PC-3 (cell line): ENCODE data around the gene LBR. TPM values are rescaled to one million over a fixed set of nuclear protein-coding genes. Genes with fewer than 3 reads are reported as not detected.
"Not testable (repeated sequence)": the region's sequence is repeated elsewhere in the genome, so short reads cannot be mapped to it uniquely, and the experiment has no call there.

Experiments
- ATAC-seq: fragments of 200-7000 bp; cut with Tn5 transposase; 2 replicates; pipeline ENCODE4 v1.9.1; 2020; ENCODE audit warnings: mild to moderate bottlenecking, moderate library complexity
- BruUV-seq: library from RNA; stranded (reverse); fragments of 400-500 nt; replicated peaks from 2 replicates; lab custom pipeline; 2021; lab: Mats Ljungman, UMichigan
- CTCF ChIA-PET: fragments of 300-600 bp; sonication (Branson Sonifier 250); formaldehyde crosslinking; loops from one replicate; lab custom pipeline; 2022; ENCODE audit warnings: antibody characterized with exemption; lab: Charles Lee
- POLR2A ChIA-PET: fragments of 300-600 bp; sonication (Branson Sonifier 250); formaldehyde crosslinking; loops from one replicate; lab custom pipeline; 2022; ENCODE audit warnings: antibody characterized with exemption; ENCODE audit not compliant: unreplicated experiment; lab: Charles Lee
- DNase-seq: peaks from one replicate; pipeline ENCODE4 v3.0.0-alpha.2; 2015
- H2AFZ ChIP-seq: fragments of 300-600 bp; sonication (generic); 2 replicates; pipeline ENCODE4 v1.6.0; 2016; ENCODE audit warnings: antibody characterized with exemption, low read length
- H3F3A ChIP-seq: fragments of 300-600 bp; sonication (generic); one replicate; pipeline ENCODE4 v1.6.0; 2017; ENCODE audit warnings: antibody characterized with exemption, low read length, control low read depth, mild to moderate bottlenecking; ENCODE audit not compliant: unreplicated experiment
- H3K27ac ChIP-seq: fragments of 300-600 bp; sonication (generic); 2 replicates; pipeline ENCODE4 v1.5.1; 2016; ENCODE audit warnings: mild to moderate bottlenecking, low read length
- H3K27me3 ChIP-seq: fragments of 300-600 bp; sonication (generic); 2 replicates; pipeline ENCODE4 v1.6.1; 2016; ENCODE audit warnings: low read length, mixed read lengths
- H3K36me3 ChIP-seq: fragments of 300-600 bp; sonication (generic); 2 replicates; pipeline ENCODE4 v1.6.1; 2016; ENCODE audit warnings: low read depth, mixed run types, low read length, mixed read lengths
- H3K4me1 ChIP-seq: fragments of 300-600 bp; sonication (generic); 2 replicates; pipeline ENCODE4 v1.5.1; 2016; ENCODE audit warnings: low read length; ENCODE audit not compliant: insufficient read depth
- H3K4me2 ChIP-seq: fragments of 300-600 bp; sonication (generic); 2 replicates; pipeline ENCODE4 v1.6.0; 2016; ENCODE audit warnings: low read length
- H3K4me3 ChIP-seq: fragments of 300-600 bp; sonication (generic); 2 replicates; pipeline ENCODE4 v1.5.1; 2016; ENCODE audit warnings: mild to moderate bottlenecking, low read length, mixed read lengths
- H3K79me2 ChIP-seq: fragments of 300-600 bp; sonication (generic); 2 replicates; pipeline ENCODE4 v1.6.1; 2017; ENCODE audit warnings: low read length, mixed read lengths
- H3K9ac ChIP-seq: fragments of 300-600 bp; sonication (generic); 2 replicates; pipeline ENCODE4 v1.6.0; 2016; ENCODE audit warnings: mild to moderate bottlenecking, low read length
- H3K9me2 ChIP-seq: fragments of 300-600 bp; sonication (generic); replicated peaks from 2 replicates; pipeline ENCODE4 v1.6.1; 2016; ENCODE audit warnings: mixed run types, low read length, mixed read lengths
- H3K9me3 ChIP-seq: fragments of 300-600 bp; sonication (generic); 2 replicates; pipeline ENCODE4 v1.6.1; 2016; ENCODE audit warnings: low read length, mixed read lengths
- H4K20me1 ChIP-seq: fragments of 300-600 bp; sonication (generic); 2 replicates; pipeline ENCODE4 v1.6.1; 2016; ENCODE audit warnings: low read length, mixed read lengths
- EZH2 ChIP-seq: fragments of 300-600 bp; sonication (generic); IDR thresholded peaks from one replicate; pipeline ENCODE4 v1.6.1; 2017; ENCODE audit warnings: antibody characterized with exemption, mild to moderate bottlenecking, low read length; ENCODE audit not compliant: unreplicated experiment
- EZH2phosphoT487 ChIP-seq: fragments of 300-600 bp; sonication (generic); IDR thresholded peaks from 2 replicates; pipeline ENCODE4 v1.6.1; 2018; ENCODE audit warnings: mild to moderate bottlenecking, antibody characterized with exemption, low read length, borderline replicate concordance
- intact Hi-C: fragments of 100-400 bp; cut with micrococcal nuclease; formaldehyde crosslinking; loops from 2 replicates; pipeline ENCODE4 v1.9.0; 2023
- total RNA-seq: library from RNA; depleted of rRNA; stranded (reverse); fragments of >200 nt; gene quantifications from 2 replicates; pipeline ENCODE4 v1.2.3, GENCODE V29; 2014
- TF ChIP-seq, protein P1 (sequence below): fragments of 300-600 bp; sonication (generic); conservative IDR thresholded peaks from 2 replicates; pipeline ENCODE4 v1.5.1; 2017; ENCODE audit warnings: antibody characterized with exemption, low read depth, mild to moderate bottlenecking, low read length

The LBR gene
- total RNA-seq, 1 experiment from 2014 or later: 35.1 TPM

DNA sequence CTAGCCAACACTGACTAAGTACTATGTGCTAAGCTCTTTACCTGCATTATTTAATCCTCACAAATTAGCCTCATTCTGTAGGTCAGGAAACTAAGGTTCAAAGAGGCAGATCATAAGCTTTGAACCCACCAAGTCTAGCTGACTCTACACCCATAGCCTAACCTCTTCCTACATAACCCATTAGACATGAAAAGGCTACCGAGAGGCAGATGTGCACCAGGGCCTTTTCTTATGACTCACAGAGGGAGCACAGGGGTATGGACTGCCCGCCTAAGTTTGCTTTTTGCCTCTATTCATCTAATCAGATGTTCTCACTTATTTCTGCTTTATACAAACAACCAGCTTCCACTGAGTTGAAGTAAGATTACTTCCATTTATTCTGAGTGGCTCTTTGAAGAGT is 31.5 kb downstream of the LBR start:
- Histone ChIP-seq H3K79me2 (no peaks in the 10 kb centered on the region), H4K20me1 (no peaks in the 10 kb centered on the region), H3F3A (no peaks in the 10 kb centered on the region), H2AFZ (no peak overlapping the region), H3K4me1 (no peaks in the 10 kb centered on the region), H3K27ac (no peak overlapping the region), H3K4me3 (no peak overlapping the region), H3K4me2 (no peak overlapping the region), H3K9me3 (no peaks in the 10 kb centered on the region), H3K9me2 (no peaks in the 10 kb centered on the region), H3K27me3 (no peaks in the 10 kb centered on the region), H3K36me3 (peaks cover 13% of the 10 kb centered on the region), H3K9ac (no peak overlapping the region)
- no peak for DNase-seq
- no TSS peak for BruUV-seq
- intact Hi-C loops: no loop called here
- ChIA-PET POLR2A (no interaction called here), CTCF (no interaction called here)
- TF ChIP-seq EZH2: no peak
- no peak for TF ChIP-seq EZH2phosphoT487
- TF ChIP-seq, protein P1, sequence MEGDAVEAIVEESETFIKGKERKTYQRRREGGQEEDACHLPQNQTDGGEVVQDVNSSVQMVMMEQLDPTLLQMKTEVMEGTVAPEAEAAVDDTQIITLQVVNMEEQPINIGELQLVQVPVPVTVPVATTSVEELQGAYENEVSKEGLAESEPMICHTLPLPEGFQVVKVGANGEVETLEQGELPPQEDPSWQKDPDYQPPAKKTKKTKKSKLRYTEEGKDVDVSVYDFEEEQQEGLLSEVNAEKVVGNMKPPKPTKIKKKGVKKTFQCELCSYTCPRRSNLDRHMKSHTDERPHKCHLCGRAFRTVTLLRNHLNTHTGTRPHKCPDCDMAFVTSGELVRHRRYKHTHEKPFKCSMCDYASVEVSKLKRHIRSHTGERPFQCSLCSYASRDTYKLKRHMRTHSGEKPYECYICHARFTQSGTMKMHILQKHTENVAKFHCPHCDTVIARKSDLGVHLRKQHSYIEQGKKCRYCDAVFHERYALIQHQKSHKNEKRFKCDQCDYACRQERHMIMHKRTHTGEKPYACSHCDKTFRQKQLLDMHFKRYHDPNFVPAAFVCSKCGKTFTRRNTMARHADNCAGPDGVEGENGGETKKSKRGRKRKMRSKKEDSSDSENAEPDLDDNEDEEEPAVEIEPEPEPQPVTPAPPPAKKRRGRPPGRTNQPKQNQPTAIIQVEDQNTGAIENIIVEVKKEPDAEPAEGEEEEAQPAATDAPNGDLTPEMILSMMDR: no peak
- ATAC-seq: no peak

DNA sequence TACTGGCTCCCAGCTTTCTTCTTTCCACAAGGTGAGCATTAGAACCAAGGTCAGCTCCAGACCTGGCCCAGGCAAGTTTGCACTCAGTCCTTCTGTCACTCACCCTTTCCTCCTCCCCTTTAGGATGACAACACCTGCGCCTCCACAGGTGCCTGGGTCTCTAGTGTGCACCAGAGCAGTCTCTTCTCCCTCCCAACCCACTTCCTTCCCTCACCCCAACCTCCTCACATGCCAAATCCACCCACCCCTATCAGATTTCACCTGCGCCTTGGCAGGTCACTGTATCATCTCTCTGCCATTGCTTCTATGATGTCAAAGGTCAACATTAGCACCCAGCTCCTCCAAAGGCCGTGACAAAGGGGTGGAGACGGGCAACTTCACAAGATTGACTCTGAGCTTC is 38.0 kb downstream of the LBR start:
- H2AFZ ChIP-seq: no peak overlapping the region
- TF ChIP-seq, protein P1: no peak
- TF ChIP-seq EZH2: no peak
- TF ChIP-seq EZH2phosphoT487: no peak
- no peaks in the 10 kb centered on the region for H3K9me2 ChIP-seq
- H3K4me3 ChIP-seq: no peak overlapping the region
- DNase-seq (no peak), ATAC-seq (no peak)
- POLR2A ChIA-PET: no interaction called here
- BruUV-seq: no TSS peak
- no peaks in the 10 kb centered on the region for H4K20me1 ChIP-seq
- CTCF ChIA-PET: no interaction called here
- no peaks in the 10 kb centered on the region for H3F3A ChIP-seq
- no peak overlapping the region for H3K4me2 ChIP-seq
- H3K9me3 ChIP-seq: no peaks in the 10 kb centered on the region
- H3K79me2 ChIP-seq: no peaks in the 10 kb centered on the region
- H3K36me3 ChIP-seq: no peaks in the 10 kb centered on the region
- intact Hi-C loops: no loop called here
- no peaks in the 10 kb centered on the region for H3K4me1 ChIP-seq
- no peak overlapping the region for H3K9ac ChIP-seq
- no peak overlapping the region for H3K27ac ChIP-seq
- no peaks in the 10 kb centered on the region for H3K27me3 ChIP-seq

DNA sequence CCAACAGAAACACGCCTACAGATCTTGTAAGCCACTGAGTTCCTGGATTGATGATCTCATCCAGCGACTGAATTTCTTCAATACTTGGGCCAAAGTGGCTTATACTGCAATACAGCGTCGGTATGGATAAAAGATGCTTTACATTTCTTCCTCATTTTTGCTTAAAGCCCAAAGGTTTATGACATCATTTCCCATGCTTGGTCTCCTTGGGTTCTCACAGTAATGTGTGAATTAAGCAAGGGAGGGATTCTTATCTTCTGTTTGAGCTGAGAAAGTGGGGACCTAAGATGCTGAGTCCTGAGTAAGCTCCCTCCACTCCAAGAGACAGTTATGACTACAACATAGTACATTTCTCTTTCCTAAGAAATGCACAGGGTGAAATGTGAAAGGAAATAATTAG is 39.5 kb downstream of the LBR start:
- no peak overlapping the region for H2AFZ ChIP-seq
- no peaks in the 10 kb centered on the region for H3F3A ChIP-seq
- H3K4me2 ChIP-seq: no peak overlapping the region
- ATAC-seq (no peak), DNase-seq (no peak)
- H3K79me2 ChIP-seq: no peaks in the 10 kb centered on the region
- TF ChIP-seq EZH2 (no peak), EZH2phosphoT487 (no peak)
- TF ChIP-seq, protein P1: no peak
- no peak overlapping the region for H3K4me3 ChIP-seq
- H3K27me3 ChIP-seq: no peaks in the 10 kb centered on the region
- no peak overlapping the region for H3K9ac ChIP-seq
- no peaks in the 10 kb centered on the region for H3K9me3 ChIP-seq
- ChIA-PET POLR2A (no interaction called here), CTCF (no interaction called here)
- no peaks in the 10 kb centered on the region for H3K4me1 ChIP-seq
- intact Hi-C loops: no loop called here
- no peak overlapping the region for H3K27ac ChIP-seq
- H3K9me2 ChIP-seq: no peaks in the 10 kb centered on the region
- no peaks in the 10 kb centered on the region for H3K36me3 ChIP-seq
- BruUV-seq: no TSS peak
- no peaks in the 10 kb centered on the region for H4K20me1 ChIP-seq

DNA sequence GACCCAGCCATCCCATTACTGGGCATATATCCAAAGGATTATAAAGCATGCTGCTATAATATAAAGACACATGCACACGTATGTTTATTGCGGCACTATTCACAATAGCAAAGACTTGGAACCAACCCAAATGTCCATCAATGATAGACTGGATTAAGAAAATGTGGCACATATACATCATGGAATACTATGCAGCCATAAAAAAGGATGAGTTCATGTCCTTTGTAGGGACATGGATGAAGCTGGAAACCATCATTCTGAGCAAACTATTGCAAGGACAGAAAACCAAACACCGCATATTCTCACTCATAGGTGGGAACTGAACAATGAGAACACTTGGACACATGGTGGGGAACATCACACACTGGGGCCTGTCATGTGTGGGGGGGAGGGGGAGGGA is 41.0 kb downstream of the LBR start:
- H3K4me2 ChIP-seq, POLR2A ChIA-PET, H3K4me1 ChIP-seq, H3K9me3 ChIP-seq, H2AFZ ChIP-seq, H3F3A ChIP-seq, intact Hi-C loops, CTCF ChIA-PET, H3K9me2 ChIP-seq, H3K36me3 ChIP-seq, BruUV-seq, H3K9ac ChIP-seq, DNase-seq, ATAC-seq, H3K27ac ChIP-seq, H3K4me3 ChIP-seq, H4K20me1 ChIP-seq, H3K27me3 ChIP-seq, H3K79me2 ChIP-seq: not testable (repeated sequence)
